Measurements from ENCODE around the gene GLIS2. TPM values are rescaled to one million over a fixed set of nuclear protein-coding genes. Genes with fewer than 3 reads are reported as not detected.

GLIS2 gene
- total and polyA plus RNA-seq, 2 of the 4 experiments (the other 2 are of a cell fraction): 0.36 to 8.4 TPM

GRCh38 chr16:4349332-4349731 is 33.5 kb downstream of the GLIS2 start:
- CTCF ChIA-PET: no interaction called here
- BruUV-seq (replicated peaks): no TSS peak
- no peak overlapping the region for H3K4ac ChIP-seq (ENCODE audit: low read depth, low read length)

More at GRCh38 chr16:4349332-4349731, 33.5 kb downstream of the GLIS2 start:
- no peak overlapping the region for H2BK120ac ChIP-seq (ENCODE audit: low read depth, low read length)
- no peak overlapping the region for H3K4me3 ChIP-seq (ENCODE audit: insufficient read depth, low read depth, low read length)
- H3K9me1 ChIP-seq (ENCODE audit: insufficient read depth, low read length): peaks cover 12% of the 10 kb centered on the region; the same call in 1 of the 2 replicates
- no peaks in the 10 kb centered on the region for H3K27me3 ChIP-seq (ENCODE audit: control insufficient read depth, insufficient read depth, low read length)
- no peak overlapping the region for H2BK15ac ChIP-seq (ENCODE audit: low read depth, low read length)
- H3K9ac ChIP-seq (ENCODE audit: low read depth, low read length): no peak overlapping the region
- no peak overlapping the region for H4K8ac ChIP-seq (ENCODE audit: low read depth in 2 of 2, low read length in 2 of 2)
- no peak overlapping the region for H3K56ac ChIP-seq (ENCODE audit: extremely low read depth, insufficient read depth, low read length)
- peaks cover 49% of the 10 kb centered on the region for H4K20me1 ChIP-seq (ENCODE audit: insufficient read depth, low read length)
- no peak for TF ChIP-seq MXI1 (IDR thresholded peaks at IDR 0.05; ENCODE audit: borderline replicate concordance, low read depth, low read length)
- no peak overlapping the region for H3K27ac ChIP-seq (ENCODE audit: insufficient read depth, low read length)
- dilution Hi-C loops (cut with HindIII; ENCODE audit: low sequenced_read_pairs, unreplicated experiment): no loop called here
- peaks cover 22 to 61% of the 10 kb centered on the region in 2 experiments for H3K79me1 ChIP-seq (ENCODE audit: low read depth in 1 of 2, low read length in 2 of 2)
- H3K18ac ChIP-seq (ENCODE audit: low read depth, low read length): no peak overlapping the region
- no peak overlapping the region for H3K14ac ChIP-seq (replicated peaks; ENCODE audit: low read depth, low read length)
- H3K23ac ChIP-seq (ENCODE audit: low read depth, low read length): no peak overlapping the region
- no peak overlapping the region for H2AK9ac ChIP-seq (replicated peaks; ENCODE audit: low read depth, low read length, poor library complexity)
- H2AFZ ChIP-seq (replicated peaks; ENCODE audit: low read length, poor library complexity): no peak overlapping the region
- no peak overlapping the region for H4K91ac ChIP-seq (ENCODE audit: insufficient read depth, low read depth, low read length)
- H3K9me3 ChIP-seq (ENCODE audit: control insufficient read depth, insufficient read depth, low read length): no peaks in the 10 kb centered on the region
- POLR2A ChIA-PET (ENCODE audit: unreplicated experiment): no interaction called here
- H2BK20ac ChIP-seq (ENCODE audit: low read depth, low read length): no peak overlapping the region
- in situ Hi-C loops (cut with MboI; ENCODE audit: low sequenced_read_pairs): no loop called here
- H4K5ac ChIP-seq (ENCODE audit: low read depth, low read length): no peak overlapping the region
- ATAC-seq (ENCODE audit: low read depth): no peak
- peaks cover 10% of the 10 kb centered on the region for H3K4me1 ChIP-seq (ENCODE audit: control insufficient read depth, insufficient read depth, low read length)
- no peak for DNase-seq
- no peak overlapping the region for H3K4me2 ChIP-seq (ENCODE audit: low read depth, low read length)
- H2BK5ac ChIP-seq (ENCODE audit: low read depth, low read length, poor library complexity, severe bottlenecking): no peak overlapping the region
- WGBS, 2 experiments (ENCODE audit: extremely low coverage in 2 of 2, insufficient read length in 1 of 2): no CpG with 5 or more reads among the region's 5 CpGs
- H3K36me3 ChIP-seq (ENCODE audit: control insufficient read depth, insufficient read depth, low read length): no peaks in the 10 kb centered on the region; the same call in 1 of the 2 replicates
- intact Hi-C loops (cut with micrococcal nuclease): no loop called here
- H2AK5ac ChIP-seq (ENCODE audit: low read depth, low read length): no peak overlapping the region

Measured in IMR-90 (cell line).